Fibroblast of skin of right quadriceps (primary cell): ENCODE measurements around the gene RPS6KA4.

ENCODE experiments used
- DNase-seq: peaks from one replicate; pipeline ENCODE4 v3.0.0-alpha.2; 2013

RPS6KA4 gene

GRCh38 chr11:64327993-64328392 is 31.0 kb upstream of the RPS6KA4 start:
- DNase-seq, result no peak

GRCh38 chr11:64330888-64331287 is 28.1 kb upstream of the RPS6KA4 start:
- DNase-seq, result no peak

GRCh38 chr11:64331569-64332371 is 27.2 kb upstream of the RPS6KA4 start:
- DNase-seq, result peak; percentile 78

GRCh38 chr11:64333556-64333955 is 25.4 kb upstream of the RPS6KA4 start:
- DNase-seq, result no peak

GRCh38 chr11:64334764-64335735 is 23.9 kb upstream of the RPS6KA4 start:
- DNase-seq, result peak; percentile 94

GRCh38 chr11:64337538-64338249 is 21.3 kb upstream of the RPS6KA4 start:
- DNase-seq, result no peak

- DNase-seq, result no peak
Measured at GRCh38 chr11:64338716-64339115, 20.2 kb upstream of the RPS6KA4 start.

GRCh38 chr11:64339286-64339685 is 19.7 kb upstream of the RPS6KA4 start:
- no peak for DNase-seq

- no peak for DNase-seq
Measured at GRCh38 chr11:64339754-64340408, 19.1 kb upstream of the RPS6KA4 start, which contains the start of gene CCDC88B. Gene CCDC88B, plus strand, starts transcription at chr11:64340204. Its CDS starts 63 bp downstream, at chr11:64340267.

GRCh38 chr11:64340671-64341335 is 18.2 kb upstream of the RPS6KA4 start:
- DNase-seq, result no peak

- DNase-seq, result no peak
Measured at GRCh38 chr11:64341429-64341828, 17.5 kb upstream of the RPS6KA4 start.

- peak; percentile 85 for DNase-seq
Measured at GRCh38 chr11:64341851-64342791, 16.8 kb upstream of the RPS6KA4 start.

GRCh38 chr11:64342869-64343745 is 15.9 kb upstream of the RPS6KA4 start:
- no peak for DNase-seq

- no peak for DNase-seq
Measured at GRCh38 chr11:64343767-64344559, 15.0 kb upstream of the RPS6KA4 start.

- no peak for DNase-seq
Measured at GRCh38 chr11:64344787-64345186, 14.2 kb upstream of the RPS6KA4 start.

- DNase-seq, result no peak
Measured at GRCh38 chr11:64347193-64347867, 11.6 kb upstream of the RPS6KA4 start.

GRCh38 chr11:64348383-64349024 is 10.5 kb upstream of the RPS6KA4 start:
- no peak for DNase-seq

- no peak for DNase-seq
Measured at GRCh38 chr11:64349025-64349387, 10.0 kb upstream of the RPS6KA4 start.
